ENCODE measurements around the gene SSBP1. TPM values are rescaled to one million over a fixed set of nuclear protein-coding genes. Genes with fewer than 3 reads are reported as not detected.

SSBP1 gene
- total and polyA plus RNA-seq, 4 donors, result 68.0 to 147 (median 80.1) TPM

DNA sequence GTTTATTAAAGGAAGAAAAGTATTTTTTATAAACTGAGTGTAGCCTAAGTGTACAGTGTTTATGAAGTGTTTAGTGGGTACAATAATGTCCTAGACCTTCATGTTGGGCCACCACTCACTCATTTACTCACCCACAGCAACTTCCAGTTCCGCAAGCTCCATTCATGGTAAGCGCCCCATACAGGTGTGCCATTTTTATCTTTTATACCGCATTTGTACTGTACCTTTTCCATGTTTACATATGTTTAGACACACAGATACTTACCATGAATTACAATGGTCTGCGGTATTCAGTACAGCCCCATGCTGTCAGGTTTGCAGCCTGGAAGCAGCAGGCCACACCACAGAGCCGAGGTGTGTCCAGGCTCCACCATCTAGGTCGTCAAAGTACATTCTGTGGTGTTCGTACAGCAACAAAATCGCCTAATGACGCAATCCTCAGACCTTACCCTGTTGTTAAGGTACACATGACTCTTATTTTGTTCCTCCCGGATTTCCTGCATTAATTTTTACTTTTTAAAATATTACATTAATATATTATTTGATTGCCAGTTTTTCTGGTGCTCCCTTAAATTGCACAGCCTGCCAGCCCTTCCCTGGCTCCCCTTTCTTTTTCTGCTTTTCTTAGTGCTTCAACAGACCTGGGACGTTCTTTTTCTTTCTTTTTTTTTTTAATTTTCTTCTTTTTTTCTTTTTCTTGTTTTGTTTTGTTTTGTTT, 881 bp upstream of the SSBP1 start:
- Histone ChIP-seq H3K4me1 (ENCODE audit: control insufficient read depth in 4 of 4, insufficient read depth in 4 of 4, low read length in 3 of 4) (peaks cover 8 to 15% (median 12%) of the 10 kb centered on the region in 4 donors), H3K27me3 (ENCODE audit: control insufficient read depth in 4 of 4, insufficient read depth in 4 of 4, low read length in 3 of 4) (no peaks in the 10 kb centered on the region), H3K36me3 (ENCODE audit: control insufficient read depth in 4 of 4, insufficient read depth in 3 of 4, low read depth in 1 of 4, low read length in 3 of 4) (peaks cover 6 to 13% (median 6%) of the 10 kb centered on the region in 4 donors), H3K4me3 (ENCODE audit: low read depth in 1 of 3, low read length in 3 of 3) (peak overlapping the region; percentile 65 to 71 (median 68)), H3K9ac (ENCODE audit: low read depth in 1 of 2, low read length in 2 of 2) (peak overlapping the region; percentile 31 to 85), H3K9me3 (ENCODE audit: control insufficient read depth in 4 of 4, low read length in 3 of 4) (no peaks in the 10 kb centered on the region), H3K27ac (ENCODE audit: low read depth in 1 of 2, low read length in 2 of 2) (peak overlapping the region; percentile 79 to 84)
- TF ChIP-seq HNF4A (conservative IDR thresholded peaks at IDR 0.05) (peak in 1 of 2 donors; percentile 24), HNF4G (IDR thresholded peaks at IDR 0.05) (no peak), ATF3 (IDR thresholded peaks at IDR 0.05) (peak; percentile 56), EGR1 (IDR thresholded peaks at IDR 0.05; ENCODE audit: low read depth in 2 of 2) (no peak), MAX (IDR thresholded peaks at IDR 0.05) (no peak)
- DNase-seq (ENCODE audit: low spot score), result peak; percentile 33
- 44% methylated on average over 11 of the region's 11 CpGs for WGBS

DNA sequence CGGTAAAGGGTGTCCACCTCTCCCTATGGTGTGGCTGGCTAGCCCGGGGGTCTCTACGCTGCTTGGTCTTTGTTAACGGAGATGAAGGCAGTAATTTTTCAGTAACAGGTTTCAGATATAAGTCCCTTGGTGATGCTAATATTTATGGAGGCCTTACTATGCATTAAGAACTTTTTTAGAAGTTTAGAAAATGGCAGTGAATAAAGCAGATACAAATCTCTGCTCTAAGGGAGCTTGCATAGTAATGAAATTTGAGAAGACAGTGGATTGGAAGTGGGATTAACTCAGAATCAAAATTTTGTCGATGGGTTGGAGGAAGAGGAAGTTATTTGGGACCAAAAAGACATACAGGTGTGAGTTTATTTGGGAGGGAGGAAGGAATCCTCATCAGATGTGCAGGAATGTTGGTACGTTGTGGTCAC, 445 bp downstream of the SSBP1 start:
- peak overlapping the region; percentile 23 to 87 for H3K9ac ChIP-seq (ENCODE audit: low read depth in 1 of 2, low read length in 2 of 2)
- H3K4me1 ChIP-seq (ENCODE audit: control insufficient read depth in 4 of 4, insufficient read depth in 4 of 4, low read length in 3 of 4), result peaks cover 8 to 15% (median 12%) of the 10 kb centered on the region in 4 donors
- no peaks in the 10 kb centered on the region for H3K27me3 ChIP-seq (ENCODE audit: control insufficient read depth in 4 of 4, insufficient read depth in 4 of 4, low read length in 3 of 4)
- TF ChIP-seq HNF4A (conservative IDR thresholded peaks at IDR 0.05), result no peak
- TF ChIP-seq TAF1 (conservative IDR thresholded peaks at IDR 0.05), result no peak
- TF ChIP-seq, protein P1, sequence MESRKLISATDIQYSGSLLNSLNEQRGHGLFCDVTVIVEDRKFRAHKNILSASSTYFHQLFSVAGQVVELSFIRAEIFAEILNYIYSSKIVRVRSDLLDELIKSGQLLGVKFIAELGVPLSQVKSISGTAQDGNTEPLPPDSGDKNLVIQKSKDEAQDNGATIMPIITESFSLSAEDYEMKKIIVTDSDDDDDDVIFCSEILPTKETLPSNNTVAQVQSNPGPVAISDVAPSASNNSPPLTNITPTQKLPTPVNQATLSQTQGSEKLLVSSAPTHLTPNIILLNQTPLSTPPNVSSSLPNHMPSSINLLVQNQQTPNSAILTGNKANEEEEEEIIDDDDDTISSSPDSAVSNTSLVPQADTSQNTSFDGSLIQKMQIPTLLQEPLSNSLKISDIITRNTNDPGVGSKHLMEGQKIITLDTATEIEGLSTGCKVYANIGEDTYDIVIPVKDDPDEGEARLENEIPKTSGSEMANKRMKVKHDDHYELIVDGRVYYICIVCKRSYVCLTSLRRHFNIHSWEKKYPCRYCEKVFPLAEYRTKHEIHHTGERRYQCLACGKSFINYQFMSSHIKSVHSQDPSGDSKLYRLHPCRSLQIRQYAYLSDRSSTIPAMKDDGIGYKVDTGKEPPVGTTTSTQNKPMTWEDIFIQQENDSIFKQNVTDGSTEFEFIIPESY (IDR thresholded peaks at IDR 0.05), result no peak
- no peak for TF ChIP-seq REST (IDR thresholded peaks at IDR 0.05)
- no peak for TF ChIP-seq NR2F2 (IDR thresholded peaks at IDR 0.05)
- no peak for TF ChIP-seq FOXA1 (IDR thresholded peaks at IDR 0.05)
- TF ChIP-seq JUND (IDR thresholded peaks at IDR 0.05), result no peak
- no peak for TF ChIP-seq RXRA (IDR thresholded peaks at IDR 0.05)
- no peak for DNase-seq (ENCODE audit: low spot score)
- H3K9me3 ChIP-seq (ENCODE audit: control insufficient read depth in 4 of 4, low read length in 3 of 4), result no peaks in the 10 kb centered on the region
- peak overlapping the region; percentile 74 to 79 for H3K27ac ChIP-seq (ENCODE audit: low read depth in 1 of 2, low read length in 2 of 2)
- H3K36me3 ChIP-seq (ENCODE audit: control insufficient read depth in 4 of 4, insufficient read depth in 3 of 4, low read depth in 1 of 4, low read length in 3 of 4), result peaks cover 10 to 25% (median 17%) of the 10 kb centered on the region in 4 donors
- H3K4me3 ChIP-seq (ENCODE audit: low read depth in 1 of 3, low read length in 3 of 3), result peak overlapping the region; percentile 68 to 93 (median 92)
- under 1% methylated on average over 6 of the region's 6 CpGs for WGBS

Measured in liver (tissue), 9 donors.